Hepatocyte (in vitro differentiated cells): ENCODE results near the gene NTRK3. TPM values are rescaled to one million over a fixed set of nuclear protein-coding genes. Genes with fewer than 3 reads are reported as not detected.

Source experiments
- DNase-seq: peaks from one replicate; pipeline ENCODE4 v3.0.0-alpha.2; 2016; ENCODE audit warnings: low spot score
- H2AFZ ChIP-seq: fragments of 200-600 bp; sonication (generic); 2 replicates; pipeline ENCODE4 v1.6.0; 2016; ENCODE audit warnings: antibody characterized with exemption, mild to moderate bottlenecking
- H3K27ac ChIP-seq: fragments of 200-600 bp; sonication (generic); 2 replicates; pipeline ENCODE4 v1.5.1; 2016; ENCODE audit warnings: mild to moderate bottlenecking
- H3K27me3 ChIP-seq: fragments of 200-600 bp; sonication (generic); 2 replicates; pipeline ENCODE4 v1.6.1; 2016
- H3K36me3 ChIP-seq: fragments of 200-600 bp; sonication (generic); replicated peaks from 2 replicates; pipeline ENCODE4 v1.5.1; 2016; ENCODE audit warnings: low read depth; ENCODE audit not compliant: insufficient read depth
- H3K4me1 ChIP-seq: fragments of 200-600 bp; sonication (generic); 2 replicates; pipeline ENCODE4 v1.5.1; 2016; ENCODE audit warnings: mild to moderate bottlenecking, moderate library complexity; ENCODE audit not compliant: insufficient read depth
- H3K4me2 ChIP-seq: fragments of 200-600 bp; sonication (generic); 2 replicates; pipeline ENCODE4 v1.6.0; 2016
- H3K4me3 ChIP-seq: fragments of 200-600 bp; sonication (generic); 2 replicates; pipeline ENCODE4 v1.5.1; 2016; ENCODE audit warnings: mild to moderate bottlenecking
- H3K79me2 ChIP-seq: fragments of 200-600 bp; sonication (generic); 2 replicates; pipeline ENCODE4 v1.6.0; 2017; ENCODE audit warnings: mild to moderate bottlenecking
- H3K9me2 ChIP-seq: fragments of 200-600 bp; sonication (generic); replicated peaks from 2 replicates; pipeline ENCODE4 v1.6.0; 2017; ENCODE audit warnings: mild to moderate bottlenecking; ENCODE audit not compliant: insufficient read depth
- H3K9me3 ChIP-seq: fragments of 200-600 bp; sonication (generic); 2 replicates; pipeline ENCODE4 v1.5.1; 2016; ENCODE audit warnings: low read depth, mild to moderate bottlenecking
- H4K20me1 ChIP-seq: fragments of 200-600 bp; sonication (generic); 2 replicates; pipeline ENCODE4 v1.6.0; 2016; ENCODE audit warnings: mild to moderate bottlenecking; ENCODE audit not compliant: insufficient read depth, poor library complexity, severe bottlenecking
- EZH2 ChIP-seq: fragments of 200-600 bp; sonication (generic); IDR thresholded peaks from 2 replicates; pipeline ENCODE4 v1.6.1; 2016; ENCODE audit warnings: antibody characterized with exemption, mild to moderate bottlenecking, borderline replicate concordance
- EZH2phosphoT487 ChIP-seq: fragments of 200-600 bp; sonication (generic); IDR thresholded peaks from one replicate; pipeline ENCODE4 v1.6.1; 2018; ENCODE audit warnings: antibody characterized with exemption, mild to moderate bottlenecking, low read depth, moderate library complexity; ENCODE audit not compliant: unreplicated experiment, severe bottlenecking
- WGBS: methylation state at CpG from one replicate; pipeline ENCODE4 v1.1.6; 2016; ENCODE audit warnings: low lambda C conversion rate; ENCODE audit errors: missing lambda C conversion rate; 5-methylcytosine and 5-hydroxymethylcytosine counted together
- polyA plus RNA-seq: library from polyadenylated mRNA; unstranded; fragments of >200 nt; fragmentation: Nextera tagmentation; extraction: Ambion mirVana; gene quantifications from 2 replicates; pipeline ENCODE4 v1.2.1, GENCODE V29; 2016
- total RNA-seq: library from RNA; depleted of rRNA; stranded (reverse); fragments of >200 nt; gene quantifications from 2 replicates; pipeline ENCODE4 v1.2.3, GENCODE V29; 2014
- TF ChIP-seq, protein P1 (sequence below): fragments of 200-600 bp; sonication (generic); IDR thresholded peaks from 2 replicates; pipeline ENCODE4 v1.5.1; 2016; ENCODE audit warnings: antibody characterized with exemption, mild to moderate bottlenecking; ENCODE audit not compliant: poor library complexity

NTRK3 gene
- total and polyA plus RNA-seq, 2 experiments from 2014 or later: 4.9 to 5.6 TPM

DNA sequence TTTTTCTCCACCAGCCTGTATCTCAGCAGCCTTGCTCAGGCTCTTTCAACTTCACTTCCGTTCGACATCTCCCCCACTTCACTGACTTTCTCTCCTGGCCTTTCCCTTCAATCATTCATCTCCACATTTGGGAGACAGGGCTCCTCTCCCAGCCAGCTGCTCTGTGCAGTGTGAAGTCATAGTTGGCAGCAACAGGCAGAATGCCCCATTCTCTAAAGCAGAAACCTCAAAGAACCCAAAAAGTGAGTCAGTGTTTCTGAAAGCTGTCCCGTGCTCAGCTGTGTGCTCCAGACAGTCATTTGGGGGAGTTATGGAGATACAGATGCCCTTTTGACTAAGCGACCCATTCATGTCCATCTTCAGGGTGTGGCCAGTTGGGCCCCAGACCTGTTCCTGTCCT is 54.3 kb downstream of the NTRK3 start:
- Histone ChIP-seq H3K79me2 (no peaks in the 10 kb centered on the region), H3K27me3 (no peaks in the 10 kb centered on the region), H3K36me3 (no peaks in the 10 kb centered on the region), H2AFZ (no peak overlapping the region), H3K4me1 (no peaks in the 10 kb centered on the region), H4K20me1 (no peaks in the 10 kb centered on the region), H3K27ac (no peak overlapping the region), H3K9me2 (no peaks in the 10 kb centered on the region), H3K4me3 (no peak overlapping the region), H3K9me3 (no peaks in the 10 kb centered on the region), H3K4me2 (no peak overlapping the region)
- WGBS: 82% methylated on average over 4 of the region's 4 CpGs
- TF ChIP-seq, protein P1, sequence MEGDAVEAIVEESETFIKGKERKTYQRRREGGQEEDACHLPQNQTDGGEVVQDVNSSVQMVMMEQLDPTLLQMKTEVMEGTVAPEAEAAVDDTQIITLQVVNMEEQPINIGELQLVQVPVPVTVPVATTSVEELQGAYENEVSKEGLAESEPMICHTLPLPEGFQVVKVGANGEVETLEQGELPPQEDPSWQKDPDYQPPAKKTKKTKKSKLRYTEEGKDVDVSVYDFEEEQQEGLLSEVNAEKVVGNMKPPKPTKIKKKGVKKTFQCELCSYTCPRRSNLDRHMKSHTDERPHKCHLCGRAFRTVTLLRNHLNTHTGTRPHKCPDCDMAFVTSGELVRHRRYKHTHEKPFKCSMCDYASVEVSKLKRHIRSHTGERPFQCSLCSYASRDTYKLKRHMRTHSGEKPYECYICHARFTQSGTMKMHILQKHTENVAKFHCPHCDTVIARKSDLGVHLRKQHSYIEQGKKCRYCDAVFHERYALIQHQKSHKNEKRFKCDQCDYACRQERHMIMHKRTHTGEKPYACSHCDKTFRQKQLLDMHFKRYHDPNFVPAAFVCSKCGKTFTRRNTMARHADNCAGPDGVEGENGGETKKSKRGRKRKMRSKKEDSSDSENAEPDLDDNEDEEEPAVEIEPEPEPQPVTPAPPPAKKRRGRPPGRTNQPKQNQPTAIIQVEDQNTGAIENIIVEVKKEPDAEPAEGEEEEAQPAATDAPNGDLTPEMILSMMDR: no peak
- no peak for TF ChIP-seq EZH2
- DNase-seq: no peak

- Histone ChIP-seq H3K79me2 (no peaks in the 10 kb centered on the region), H4K20me1 (no peaks in the 10 kb centered on the region), H3K4me1 (no peaks in the 10 kb centered on the region), H3K4me2 (no peak overlapping the region), H3K36me3 (no peaks in the 10 kb centered on the region), H3K4me3 (no peak overlapping the region), H2AFZ (no peak overlapping the region), H3K9me2 (no peaks in the 10 kb centered on the region), H3K27ac (no peak overlapping the region), H3K9me3 (no peaks in the 10 kb centered on the region), H3K27me3 (no peaks in the 10 kb centered on the region)
- no peak for DNase-seq
- TF ChIP-seq EZH2phosphoT487 (no peak), EZH2 (no peak)
- TF ChIP-seq, protein P1: no peak
- WGBS: 79% methylated on average over 3 of the region's 3 CpGs
Observed at GRCh38 chr15:88201207-88201606, 55.3 kb downstream of the NTRK3 start.

DNA sequence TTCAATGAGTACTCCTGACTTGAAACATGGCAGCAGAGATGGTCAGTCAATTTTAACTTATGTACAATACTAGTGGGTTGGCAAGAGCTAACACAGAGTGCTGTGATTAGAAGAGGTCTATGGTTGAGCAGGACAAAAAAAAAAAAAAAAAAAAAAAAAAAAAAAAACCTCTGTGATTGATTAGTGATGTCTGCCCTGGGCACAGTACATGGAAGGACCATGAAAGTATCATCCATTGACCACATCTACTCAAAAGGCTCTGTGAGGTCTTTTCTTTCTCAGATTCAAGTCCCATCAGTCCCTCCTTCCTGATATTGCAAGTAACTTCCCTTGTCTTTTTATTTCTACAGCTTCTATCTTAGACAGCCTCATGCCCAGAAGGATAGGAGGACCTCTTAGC is 59.6 kb downstream of the NTRK3 start:
- H3K9me3 ChIP-seq: no peaks in the 10 kb centered on the region
- H3K79me2 ChIP-seq: no peaks in the 10 kb centered on the region
- H4K20me1 ChIP-seq: no peaks in the 10 kb centered on the region
- no peak overlapping the region for H3K27ac ChIP-seq
- H3K4me1 ChIP-seq: no peaks in the 10 kb centered on the region
- no peak for DNase-seq
- no peaks in the 10 kb centered on the region for H3K27me3 ChIP-seq
- no peak overlapping the region for H3K4me2 ChIP-seq
- no peaks in the 10 kb centered on the region for H3K36me3 ChIP-seq
- no peak for TF ChIP-seq EZH2
- TF ChIP-seq, protein P1: no peak
- no peak for TF ChIP-seq EZH2phosphoT487
- H2AFZ ChIP-seq: no peak overlapping the region
- H3K4me3 ChIP-seq: no peak overlapping the region
- no peaks in the 10 kb centered on the region for H3K9me2 ChIP-seq

- TF ChIP-seq, protein P1: no peak
- TF ChIP-seq EZH2 (no peak), EZH2phosphoT487 (no peak)
- Histone ChIP-seq H3K36me3 (no peaks in the 10 kb centered on the region), H3K4me1 (no peaks in the 10 kb centered on the region), H3K4me3 (no peak overlapping the region), H3K79me2 (no peaks in the 10 kb centered on the region), H3K4me2 (no peak overlapping the region), H3K9me2 (no peaks in the 10 kb centered on the region), H4K20me1 (no peaks in the 10 kb centered on the region), H2AFZ (no peak overlapping the region), H3K27ac (no peak overlapping the region), H3K27me3 (no peaks in the 10 kb centered on the region), H3K9me3 (no peaks in the 10 kb centered on the region)
- no peak for DNase-seq
- WGBS: 98% methylated on average over 4 of the region's 4 CpGs
Observed at GRCh38 chr15:88194162-88194561, 62.4 kb downstream of the NTRK3 start.
